ENCODE measurements around the gene ABHD3. TPM values are rescaled to one million over a fixed set of nuclear protein-coding genes. Genes with fewer than 3 reads are reported as not detected.

The ABHD3 gene
- total and polyA plus RNA-seq, 2 of the 8 experiments (the other 6 are each of a cell fraction or from before 2014, with no cell fraction given): 8.4 to 12.1 TPM

GRCh38 chr18:21604671-21605070 lies 99.9 kb downstream of the ABHD3 start:
- no peak overlapping the region for H2BK12ac ChIP-seq (ENCODE audit: low read depth, low read length)
- no peaks in the 10 kb centered on the region for H3K79me2 ChIP-seq (ENCODE audit: control insufficient read depth in 1 of 2, insufficient read depth in 2 of 2, low read length in 2 of 2)
- no peak overlapping the region for H3K4me3 ChIP-seq (ENCODE audit: extremely low read depth in 1 of 4, insufficient read depth in 2 of 4, low read depth in 3 of 4, low read length in 4 of 4)
- H3K56ac ChIP-seq (replicated peaks; ENCODE audit: insufficient read length, low read depth, low read length): no peak overlapping the region
- CTCF ChIA-PET (ENCODE audit: partially characterized antibody): no interaction called here
- no peaks in the 10 kb centered on the region for H3K36me3 ChIP-seq (ENCODE audit: control insufficient read depth in 2 of 4, insufficient read depth in 4 of 4, low read length in 3 of 4)
- H3K27me3 ChIP-seq (replicated peaks in 1 of 4; ENCODE audit: control insufficient read depth in 3 of 4, extremely low read depth in 1 of 4, insufficient read depth in 3 of 4, low read length in 3 of 4): 0 out of 7 replicates have a peak, but pooled peaks cover 0 to 2% (median 0%) of the 10 kb centered on the region in 4 experiments
- no peak overlapping the region for H2AFZ ChIP-seq (ENCODE audit: low read length)
- FAIRE-seq: no peak
- H4K20me1 ChIP-seq (replicated peaks in 1 of 2; ENCODE audit: control insufficient read depth in 1 of 2, insufficient read depth in 2 of 2, low read length in 2 of 2): no peaks in the 10 kb centered on the region
- H4K8ac ChIP-seq (ENCODE audit: extremely low read depth, insufficient read depth, low read length): no peak overlapping the region
- no peak overlapping the region for H3K14ac ChIP-seq (ENCODE audit: insufficient read length)
- WGBS, 2 experiments (ENCODE audit: extremely low coverage in 1 of 2, insufficient coverage in 1 of 2, insufficient read length in 1 of 2, insufficient replicate concordance in 2 of 2, low coverage in 1 of 2, low lambda C conversion rate in 2 of 2, missing lambda C conversion rate in 1 of 2): 84% methylated on average over 2 of the region's 2 CpGs; no CpG with 5 or more reads in 1 of the 2 experiments
- no peak overlapping the region for H2BK15ac ChIP-seq (ENCODE audit: low read length)
- H2BK120ac ChIP-seq (replicated peaks; ENCODE audit: low read depth, low read length): no peak overlapping the region
- H2BK5ac ChIP-seq (ENCODE audit: low read depth, low read length): no peak overlapping the region
- H3K4me1 ChIP-seq (replicated peaks in 1 of 4; ENCODE audit: control insufficient read depth in 3 of 4, insufficient read depth in 4 of 4, low read length in 3 of 4): no peaks in the 10 kb centered on the region
- DNase-seq (ENCODE audit: low read depth in 1 of 2, low spot score in 2 of 2): no peak
- no peaks in the 10 kb centered on the region for H3K79me1 ChIP-seq (ENCODE audit: low read depth, low read length)
- H3K4me2 ChIP-seq (ENCODE audit: insufficient read depth in 1 of 2, low read depth in 2 of 2, low read length in 2 of 2): no peak overlapping the region
- H3K18ac ChIP-seq (ENCODE audit: extremely low read depth, low read length): no peak overlapping the region
- H2AK5ac ChIP-seq (ENCODE audit: low read depth, low read length): no peak overlapping the region
- H3K27ac ChIP-seq (ENCODE audit: low read depth, low read length): no peak overlapping the region
- H3K9ac ChIP-seq (replicated peaks in 1 of 4; ENCODE audit: extremely low read depth in 1 of 4, low read depth in 3 of 4, low read length in 3 of 4): no peak overlapping the region
- POLR2A ChIA-PET (ENCODE audit: partially characterized antibody): interaction anchor here (0.9 to 1.5 kb wide), 2 partner anchors 13 to 27 kb away, joined by 3 read pairs; no protein-coding TSS in a partner anchor
- no peaks in the 10 kb centered on the region for H3K9me3 ChIP-seq (ENCODE audit: insufficient read depth in 2 of 2, low read depth in 1 of 2, low read length in 1 of 2)
- no peak overlapping the region for H3K4ac ChIP-seq (replicated peaks; ENCODE audit: insufficient read length, low read depth, low read length)
- H3K23ac ChIP-seq (ENCODE audit: insufficient read length): no peak overlapping the region
- TF ChIP-seq SP1 (IDR thresholded peaks at IDR 0.05; ENCODE audit: low read depth, low read length): no peak
- no peak for TF ChIP-seq KDM1A (IDR thresholded peaks at IDR 0.05; ENCODE audit: borderline replicate concordance, low read length)
- no peak for TF ChIP-seq CTBP2 (IDR thresholded peaks at IDR 0.05; ENCODE audit: borderline replicate concordance, insufficient read depth, insufficient read length, low read length)
- H4K91ac ChIP-seq (replicated peaks; ENCODE audit: insufficient read length, low read length): no peak overlapping the region
- no peak overlapping the region for H4K5ac ChIP-seq (ENCODE audit: insufficient read length, low read depth, low read length)
- peaks cover under 1% of the 10 kb centered on the region; the same call in 1 of the 2 replicates for H3K23me2 ChIP-seq (ENCODE audit: low read depth, low read length)
- H2BK20ac ChIP-seq (ENCODE audit: low read length): no peak overlapping the region

All from H1 (cell line).